ENCODE results near the gene INS. TPM values are rescaled to one million over a fixed set of nuclear protein-coding genes. Genes with fewer than 3 reads are reported as not detected.

The INS gene
- total RNA-seq, 1 donor from 2014 or later = not detected

DNA sequence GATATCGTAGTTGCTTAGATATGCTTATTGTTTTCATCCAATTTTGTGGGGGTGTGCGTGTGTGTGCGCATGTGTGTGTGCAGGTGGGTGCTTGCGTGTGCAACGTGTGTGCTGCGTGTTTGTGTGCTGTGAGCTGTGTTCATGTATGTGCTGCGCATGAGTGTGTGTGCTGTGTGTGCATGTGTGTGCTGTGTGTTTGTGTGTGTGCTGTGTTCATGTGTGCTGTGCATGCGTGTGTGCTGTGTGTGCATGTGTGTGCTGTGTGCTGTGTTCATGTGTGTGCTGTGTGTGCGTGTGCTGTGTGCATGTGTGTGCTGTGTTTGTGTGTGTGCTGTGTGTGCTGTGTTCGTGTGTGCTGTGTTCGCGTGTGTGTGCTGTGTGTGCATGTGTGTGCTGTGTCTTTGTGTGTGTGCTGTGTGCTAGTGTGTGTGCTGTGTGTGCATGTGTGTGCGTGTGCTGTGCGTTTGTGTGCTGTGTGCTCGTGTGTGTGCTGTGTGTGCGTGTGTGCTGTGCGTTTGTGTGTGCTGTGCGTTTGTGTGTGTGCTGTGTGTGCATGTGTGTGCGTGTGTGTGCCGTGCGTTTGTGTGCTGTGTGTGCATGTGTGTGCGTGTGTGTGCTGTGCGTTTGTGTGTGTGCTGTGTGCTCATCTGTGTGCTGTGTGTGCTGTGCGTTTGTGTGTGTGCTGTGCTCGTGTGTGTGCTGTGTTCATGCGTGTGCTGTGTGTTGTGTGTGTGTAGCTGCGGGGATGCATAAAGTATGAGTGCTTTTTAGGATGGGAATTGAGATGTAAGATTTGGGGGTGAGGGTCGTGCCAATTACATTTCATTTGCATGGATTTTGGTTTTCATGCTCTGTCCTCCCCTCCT lies 29.4 kb downstream of the INS start:
- intact Hi-C loops (cut with micrococcal nuclease) = no loop called here
- Histone ChIP-seq H3K27me3 (ENCODE audit: low read depth) (peaks cover 63% of the 10 kb centered on the region), H3K27ac (replicated peaks) (no peak overlapping the region), H3K9me3 (replicated peaks) (no peaks in the 10 kb centered on the region), H3K4me1 (peaks cover 10% of the 10 kb centered on the region), H3K4me3 (no peak overlapping the region), H3K36me3 (peaks cover 16% of the 10 kb centered on the region)
- no peak for DNase-seq
- TF ChIP-seq CTCF (IDR thresholded peaks at IDR 0.05; ENCODE audit: borderline replicate concordance) = no peak

DNA sequence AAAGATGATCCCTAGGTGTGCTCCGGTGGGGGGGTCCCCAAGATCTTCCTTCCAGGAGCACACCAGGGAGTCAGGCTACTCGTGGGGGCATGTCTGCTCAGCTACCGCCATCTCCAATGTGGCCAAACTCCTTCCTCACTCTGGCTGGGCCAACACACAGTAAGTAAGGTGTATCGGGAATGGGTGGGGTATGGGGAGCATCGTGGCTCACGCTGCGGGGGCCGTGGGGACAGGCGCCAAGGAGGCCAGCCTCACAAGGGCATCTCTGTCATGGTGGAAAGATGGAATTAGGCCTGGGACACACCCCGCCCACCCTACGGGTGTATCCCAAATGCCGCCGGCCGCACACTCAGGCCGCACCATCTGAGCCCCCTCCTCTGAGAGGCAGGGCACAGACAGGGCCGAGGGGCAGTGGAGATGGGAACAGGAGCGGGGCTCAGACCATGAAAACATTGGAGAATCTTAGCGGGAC lies 30.1 kb downstream of the INS start:
- Histone ChIP-seq H3K4me1 (peaks cover 3% of the 10 kb centered on the region), H3K27ac (replicated peaks) (no peak overlapping the region), H3K9me3 (replicated peaks) (no peaks in the 10 kb centered on the region), H3K27me3 (ENCODE audit: low read depth) (peaks cover 57% of the 10 kb centered on the region), H3K4me3 (no peak overlapping the region), H3K36me3 (peaks cover 16% of the 10 kb centered on the region)
- TF ChIP-seq CTCF (IDR thresholded peaks at IDR 0.05; ENCODE audit: borderline replicate concordance) = no peak
- DNase-seq = no peak
- intact Hi-C loops (cut with micrococcal nuclease) = no loop called here

- Histone ChIP-seq H3K36me3 (peaks cover 16% of the 10 kb centered on the region), H3K4me1 (no peaks in the 10 kb centered on the region), H3K27ac (replicated peaks) (no peak overlapping the region), H3K27me3 (ENCODE audit: low read depth) (peaks cover 46% of the 10 kb centered on the region), H3K4me3 (no peak overlapping the region), H3K9me3 (replicated peaks) (no peaks in the 10 kb centered on the region)
- TF ChIP-seq CTCF (IDR thresholded peaks at IDR 0.05; ENCODE audit: borderline replicate concordance) = no peak
- intact Hi-C loops (cut with micrococcal nuclease) = no loop called here
- DNase-seq = no peak
Observed at GRCh38 chr11:2129699-2130366, 31.2 kb downstream of the INS start.

DNA sequence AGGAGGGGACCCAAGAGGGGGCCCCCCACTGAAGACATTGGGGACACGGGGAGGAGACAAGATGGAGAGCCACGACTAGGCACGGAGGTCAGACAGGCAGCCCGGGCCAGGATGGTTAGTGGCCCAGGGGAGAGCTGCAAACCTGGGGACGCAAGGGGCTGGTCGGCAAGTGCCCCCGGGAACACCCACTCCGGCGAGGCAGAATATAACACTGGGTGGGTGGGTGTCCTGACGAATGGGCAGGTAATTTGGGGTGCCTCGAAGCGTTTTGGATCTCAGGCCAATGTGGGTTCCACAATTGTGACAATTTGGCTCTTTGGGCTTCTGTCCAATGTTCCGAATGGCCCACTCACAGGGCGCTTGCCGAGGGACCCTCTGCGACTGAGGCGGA lies 31.7 kb downstream of the INS start:
- no peak for TF ChIP-seq CTCF (IDR thresholded peaks at IDR 0.05; ENCODE audit: borderline replicate concordance)
- DNase-seq = no peak
- H3K9me3 ChIP-seq (replicated peaks) = no peaks in the 10 kb centered on the region

DNA sequence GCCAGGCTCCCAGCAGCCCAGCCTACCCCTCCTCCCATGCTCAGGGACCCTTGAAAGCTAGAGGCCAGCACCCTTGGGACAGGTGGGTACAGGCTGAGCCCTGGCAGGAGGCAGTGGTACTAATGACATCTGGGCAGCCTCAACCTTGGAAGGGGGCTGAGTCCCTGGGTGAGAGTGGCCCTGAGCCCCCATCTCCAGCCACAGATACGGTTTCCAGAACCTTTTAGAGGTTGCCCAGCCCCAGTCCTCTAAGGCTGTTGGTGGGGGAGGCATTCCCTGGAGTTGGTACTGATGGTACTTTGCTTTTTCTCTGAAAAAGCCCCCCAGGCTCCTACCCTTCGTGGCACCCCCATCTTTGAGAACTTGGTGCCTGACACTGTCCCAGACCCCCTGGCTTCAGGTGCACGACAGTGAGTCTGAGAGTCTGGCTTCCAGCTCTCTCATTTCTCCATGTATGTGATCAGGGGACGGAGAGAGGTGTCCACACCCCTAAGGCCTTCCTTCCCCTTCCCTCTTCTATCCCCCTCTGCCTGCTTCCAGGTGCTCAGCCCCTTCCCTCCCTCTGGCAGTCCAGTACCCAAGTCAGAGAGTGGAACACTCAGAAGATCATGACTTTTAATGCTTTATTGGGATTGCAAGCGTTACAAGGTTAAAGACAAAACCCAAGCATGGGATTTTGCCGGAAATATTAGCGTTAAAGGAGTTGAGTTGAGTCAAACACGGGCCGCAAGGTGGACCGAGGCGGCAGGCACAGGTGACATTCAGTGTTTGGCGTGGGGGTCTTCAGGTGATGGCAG lies 32.3 kb downstream of the INS start:
- Histone ChIP-seq H3K36me3 (peaks cover 11% of the 10 kb centered on the region), H3K27me3 (ENCODE audit: low read depth) (peaks cover 39% of the 10 kb centered on the region), H3K4me1 (no peaks in the 10 kb centered on the region), H3K9me3 (replicated peaks) (no peaks in the 10 kb centered on the region), H3K27ac (replicated peaks) (no peak overlapping the region), H3K4me3 (no peak overlapping the region)
- DNase-seq = no peak
- TF ChIP-seq CTCF (IDR thresholded peaks at IDR 0.05; ENCODE audit: borderline replicate concordance) = no peak
- intact Hi-C loops (cut with micrococcal nuclease) = no loop called here

More for the DNA sequence above, 31.7 kb downstream of the INS start:
- Histone ChIP-seq H3K4me3 (no peak overlapping the region), H3K4me1 (no peaks in the 10 kb centered on the region), H3K27ac (replicated peaks) (no peak overlapping the region), H3K36me3 (peaks cover 16% of the 10 kb centered on the region), H3K27me3 (ENCODE audit: low read depth) (peaks cover 40% of the 10 kb centered on the region)
- intact Hi-C loops (cut with micrococcal nuclease) = no loop called here

Data from left ventricle myocardium inferior (tissue), 1 donor.